NCI-H460 (cell line): ENCODE results near the gene RORB. TPM values are rescaled to one million over a fixed set of nuclear protein-coding genes. Genes with fewer than 3 reads are reported as not detected.

Experiments used
- DNase-seq: peaks from one replicate; pipeline ENCODE4 v3.0.0-alpha.2; 2016; ENCODE audit warnings: low read depth; ENCODE audit errors: extremely low read depth
- total RNA-seq: library from RNA; depleted of rRNA; stranded (reverse); fragments of >200 nt; shearing (Covaris generic); gene quantifications from 2 replicates; pipeline ENCODE4 v1.2.3, GENCODE V29; 2014

The RORB gene
- total RNA-seq, 1 experiment from 2014 or later = not detected

DNA sequence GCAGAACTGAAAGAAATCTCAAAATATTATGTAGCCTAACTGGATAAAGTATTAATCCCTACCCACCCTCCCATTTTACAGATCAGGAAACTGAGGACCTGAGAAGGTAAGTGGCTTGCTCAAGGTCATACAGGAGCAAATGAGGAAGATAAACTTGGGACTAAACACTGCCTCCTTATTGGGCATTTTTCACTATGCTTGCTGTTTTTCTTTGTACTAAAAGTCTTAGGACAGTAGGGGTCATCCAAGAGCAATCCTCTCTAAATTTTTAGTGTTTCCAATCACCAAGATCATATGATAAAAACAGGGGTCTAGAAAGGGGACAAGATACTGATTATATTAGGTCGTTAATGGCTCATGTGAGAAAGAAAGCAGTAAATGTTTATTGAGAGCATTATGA, 80.8 kb downstream of the RORB start:
- no peak for DNase-seq

DNA sequence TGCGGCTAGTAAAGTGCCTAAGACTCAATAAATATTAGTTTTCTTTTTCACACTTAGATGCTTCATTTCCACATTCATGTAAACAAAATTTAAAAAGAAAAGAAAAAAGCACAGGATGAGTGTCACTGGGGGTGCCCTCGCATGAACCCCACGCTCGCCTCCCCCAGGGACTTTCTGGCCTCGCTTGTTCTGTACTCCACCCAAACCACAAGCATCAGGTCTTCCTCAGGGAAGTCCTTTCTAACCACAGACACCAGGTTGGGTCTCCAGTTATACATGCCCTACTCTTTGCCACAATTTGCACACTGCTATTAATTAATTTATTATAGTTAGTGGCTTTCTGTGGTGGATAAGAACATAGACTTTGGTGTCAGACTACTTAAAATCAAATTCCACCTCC, 92.4 kb downstream of the RORB start:
- DNase-seq = no peak

DNA sequence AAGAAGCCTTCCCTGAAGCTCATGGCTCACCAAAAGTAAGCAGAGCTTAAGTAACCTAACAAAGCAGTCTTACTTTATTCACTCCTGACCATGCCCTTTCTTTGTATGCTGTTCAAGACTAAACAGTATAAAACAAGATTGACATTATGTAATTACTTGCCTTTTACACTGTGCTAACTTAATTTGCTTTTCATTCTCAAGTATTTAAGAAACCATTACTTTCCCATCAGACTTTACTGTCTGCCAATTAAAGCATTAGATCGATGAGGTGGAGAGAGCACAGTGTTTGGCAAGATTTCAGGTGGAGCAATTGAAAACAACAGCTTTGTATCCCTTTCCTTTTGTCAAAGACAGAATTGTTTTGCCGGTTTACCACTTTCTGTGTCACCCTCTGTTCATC, 98.2 kb downstream of the RORB start:
- DNase-seq = no peak

DNA sequence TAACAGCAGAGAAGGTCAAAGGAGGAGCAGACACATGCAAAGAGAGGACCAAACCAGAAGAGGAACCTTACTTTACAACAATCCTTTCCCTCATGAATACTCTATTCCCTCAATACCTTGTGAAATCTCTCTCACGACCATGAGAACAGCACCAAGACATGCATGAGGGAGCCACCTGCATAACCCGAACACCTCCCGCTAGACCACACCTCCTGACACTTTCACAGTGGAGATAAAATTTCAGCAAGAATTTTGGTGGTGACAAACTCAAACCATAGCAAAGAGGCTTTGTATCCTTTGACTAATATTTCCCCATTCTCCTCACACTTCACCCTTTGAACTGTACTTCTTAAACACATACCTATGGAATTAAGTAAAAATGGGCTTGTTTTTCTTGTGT, 101.7 kb downstream of the RORB start:
- DNase-seq = no peak

- DNase-seq = no peak
These were observed 112.7 kb downstream of the RORB start for GRCh38 chr9:74609671-74610405.

- no peak for DNase-seq
These were observed 113.5 kb downstream of the RORB start for GRCh38 chr9:74610523-74611061.

GRCh38 chr9:74630228-74630627, 133.1 kb downstream of the RORB start:
- DNase-seq = no peak

GRCh38 chr9:74639112-74639511, 142.0 kb downstream of the RORB start:
- no peak for DNase-seq

DNA sequence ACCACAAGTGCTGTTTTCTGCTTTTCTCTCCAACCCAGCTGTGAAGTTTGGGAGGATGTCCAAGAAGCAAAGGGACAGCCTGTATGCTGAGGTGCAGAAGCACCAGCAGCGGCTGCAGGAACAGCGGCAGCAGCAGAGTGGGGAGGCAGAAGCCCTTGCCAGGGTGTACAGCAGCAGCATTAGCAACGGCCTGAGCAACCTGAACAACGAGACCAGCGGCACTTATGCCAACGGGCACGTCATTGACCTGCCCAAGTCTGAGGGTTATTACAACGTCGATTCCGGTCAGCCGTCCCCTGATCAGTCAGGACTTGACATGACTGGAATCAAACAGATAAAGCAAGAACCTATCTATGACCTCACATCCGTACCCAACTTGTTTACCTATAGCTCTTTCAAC, 145.2 kb downstream of the RORB start:
- no peak for DNase-seq

- DNase-seq = no peak
These were observed 146.3 kb downstream of the RORB start for GRCh38 chr9:74643303-74643923.

GRCh38 chr9:74644023-74644422, 146.9 kb downstream of the RORB start:
- DNase-seq = no peak

DNA sequence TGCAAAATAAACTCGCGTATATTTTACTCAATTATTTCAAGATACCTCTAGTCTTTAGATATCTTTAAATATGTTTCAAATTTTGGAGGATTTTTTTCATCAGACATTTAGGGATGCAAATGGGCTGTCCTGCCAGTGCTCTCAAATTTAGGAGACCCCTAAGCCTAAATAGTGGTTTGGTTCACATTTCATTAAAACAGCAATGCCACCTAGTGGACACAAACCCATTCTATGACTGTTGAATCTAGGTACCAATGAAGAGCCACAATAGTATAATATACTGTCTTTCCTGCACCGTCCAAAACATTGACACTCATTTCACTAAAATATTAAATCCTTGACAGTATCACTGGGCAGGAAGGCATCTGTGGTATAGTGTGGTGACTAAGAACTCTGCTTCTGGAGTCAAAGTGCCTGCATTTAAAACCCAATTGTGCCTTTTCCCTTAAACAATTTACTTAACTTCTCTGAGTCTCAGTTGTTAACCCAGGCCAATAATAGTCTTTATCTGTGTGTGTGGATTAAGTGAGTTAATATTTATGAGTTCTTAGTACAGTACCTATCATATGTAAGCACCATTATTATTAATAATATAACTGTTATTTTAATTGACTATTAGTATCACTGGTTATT, 148.0 kb downstream of the RORB start:
- peak; percentile 19 for DNase-seq

GRCh38 chr9:74653410-74654080, 156.4 kb downstream of the RORB start:
- DNase-seq = no peak

- DNase-seq = no peak
These were observed 165.5 kb downstream of the RORB start for GRCh38 chr9:74662674-74663073.

DNA sequence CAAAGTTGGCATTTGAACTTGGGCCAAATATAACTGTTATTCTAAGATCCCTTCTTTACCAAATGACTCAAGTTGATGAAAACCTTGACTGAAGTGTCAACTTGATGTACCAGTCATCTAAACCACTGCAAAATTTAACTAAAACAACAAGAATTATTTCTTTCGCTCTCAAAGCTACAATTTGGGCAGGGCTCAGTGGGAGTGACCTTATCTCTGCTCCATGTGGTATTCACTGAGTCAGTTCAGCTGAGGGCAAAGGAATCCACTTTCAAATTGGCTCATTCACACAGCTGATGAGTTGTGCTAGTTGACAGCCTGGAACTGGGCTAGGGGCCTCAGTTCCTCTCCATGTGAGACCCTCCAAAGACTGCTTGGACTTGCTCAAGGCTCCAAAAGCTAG, 166.3 kb downstream of the RORB start:
- no peak for DNase-seq

GRCh38 chr9:74666625-74667316, 169.6 kb downstream of the RORB start:
- no peak for DNase-seq

DNA sequence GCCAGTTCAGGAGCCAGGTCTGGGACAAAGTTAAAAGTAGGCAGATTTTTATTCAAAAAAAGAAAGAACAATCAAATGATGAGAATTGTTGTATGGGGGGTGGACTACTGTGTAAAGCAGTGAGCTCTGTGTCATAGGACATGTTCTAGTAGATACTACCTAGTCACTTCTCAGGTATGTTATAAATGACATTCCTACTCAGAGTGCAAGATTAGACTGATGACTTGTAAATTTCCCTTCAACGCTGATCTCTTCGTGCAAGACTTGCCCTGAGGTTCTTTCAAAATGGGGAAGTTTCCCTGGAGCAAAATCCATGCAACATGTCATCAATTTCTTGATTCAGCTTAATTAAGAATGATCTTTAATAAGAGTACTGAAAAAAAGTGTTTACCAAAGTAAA, 175.1 kb downstream of the RORB start:
- no peak for DNase-seq

DNA sequence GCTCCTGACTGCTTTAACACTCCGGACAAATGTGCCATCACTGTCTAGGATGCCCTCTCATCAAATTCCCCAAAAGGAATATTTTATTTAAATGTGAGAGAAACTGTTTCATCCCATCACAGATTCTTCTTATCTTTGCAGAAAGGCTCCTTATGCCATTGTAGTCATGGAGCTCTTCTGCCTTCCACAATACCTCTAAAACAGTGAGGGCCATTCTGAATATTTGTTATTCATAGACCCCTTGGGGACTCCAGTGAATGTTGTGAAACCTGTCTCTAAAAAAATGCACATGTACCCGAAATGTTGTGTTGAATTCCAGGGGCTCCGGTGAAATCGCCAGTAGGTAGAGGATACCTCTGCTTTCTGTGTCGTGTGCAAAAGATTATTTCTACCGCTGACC, 176.9 kb downstream of the RORB start:
- no peak for DNase-seq

DNA sequence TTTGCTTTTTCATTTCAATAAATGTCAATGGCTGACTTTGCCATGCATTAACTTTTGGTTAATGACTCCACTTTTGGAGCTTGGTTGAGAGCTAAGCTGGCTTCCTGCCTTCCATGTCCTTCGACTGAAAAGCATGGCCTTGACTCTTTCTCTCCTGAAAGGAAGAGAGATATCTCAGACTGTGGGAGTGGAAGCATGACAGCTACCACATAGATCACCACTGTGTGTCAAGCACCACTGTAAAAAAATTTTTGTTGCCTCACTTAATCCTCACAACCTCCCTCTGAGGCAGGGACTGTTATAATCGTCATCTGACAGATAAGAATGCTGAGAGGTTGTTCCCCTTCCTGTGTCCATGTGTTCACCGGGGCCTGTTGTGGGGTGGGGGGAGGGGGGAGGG, 184.8 kb downstream of the RORB start:
- DNase-seq = no peak

- no peak for DNase-seq
These were observed 186.2 kb downstream of the RORB start for GRCh38 chr9:74683322-74683721.

DNA sequence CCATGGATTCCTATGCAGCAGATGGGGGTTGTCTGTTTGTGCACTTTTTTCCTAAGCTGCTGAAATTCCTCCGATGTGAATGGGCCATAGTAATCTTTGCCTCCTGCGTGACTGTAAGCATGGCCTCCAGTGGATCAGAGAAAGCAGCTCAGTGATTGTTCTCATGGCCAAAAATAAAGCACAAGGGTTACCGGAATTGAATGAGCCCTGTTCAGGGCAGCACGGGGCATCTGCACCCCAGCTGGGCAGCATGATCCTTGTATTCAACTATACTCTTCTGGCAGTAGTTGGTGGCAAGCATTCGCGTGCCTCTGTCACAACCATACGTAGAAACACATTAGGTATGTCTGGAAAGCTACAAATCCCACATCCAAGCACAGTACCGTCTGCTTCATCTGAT, 193.9 kb downstream of the RORB start:
- no peak for DNase-seq
